ENCODE measurements around the gene ZMYND15.
"Not testable (repeated sequence)": the region's sequence is repeated elsewhere in the genome, so short reads cannot be mapped to it uniquely, and the experiment has no call there.

Gene ZMYND15, protein sequence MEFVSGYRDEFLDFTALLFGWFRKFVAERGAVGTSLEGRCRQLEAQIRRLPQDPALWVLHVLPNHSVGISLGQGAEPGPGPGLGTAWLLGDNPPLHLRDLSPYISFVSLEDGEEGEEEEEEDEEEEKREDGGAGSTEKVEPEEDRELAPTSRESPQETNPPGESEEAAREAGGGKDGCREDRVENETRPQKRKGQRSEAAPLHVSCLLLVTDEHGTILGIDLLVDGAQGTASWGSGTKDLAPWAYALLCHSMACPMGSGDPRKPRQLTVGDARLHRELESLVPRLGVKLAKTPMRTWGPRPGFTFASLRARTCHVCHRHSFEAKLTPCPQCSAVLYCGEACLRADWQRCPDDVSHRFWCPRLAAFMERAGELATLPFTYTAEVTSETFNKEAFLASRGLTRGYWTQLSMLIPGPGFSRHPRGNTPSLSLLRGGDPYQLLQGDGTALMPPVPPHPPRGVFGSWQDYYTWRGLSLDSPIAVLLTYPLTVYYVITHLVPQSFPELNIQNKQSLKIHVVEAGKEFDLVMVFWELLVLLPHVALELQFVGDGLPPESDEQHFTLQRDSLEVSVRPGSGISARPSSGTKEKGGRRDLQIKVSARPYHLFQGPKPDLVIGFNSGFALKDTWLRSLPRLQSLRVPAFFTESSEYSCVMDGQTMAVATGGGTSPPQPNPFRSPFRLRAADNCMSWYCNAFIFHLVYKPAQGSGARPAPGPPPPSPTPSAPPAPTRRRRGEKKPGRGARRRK

DNA sequence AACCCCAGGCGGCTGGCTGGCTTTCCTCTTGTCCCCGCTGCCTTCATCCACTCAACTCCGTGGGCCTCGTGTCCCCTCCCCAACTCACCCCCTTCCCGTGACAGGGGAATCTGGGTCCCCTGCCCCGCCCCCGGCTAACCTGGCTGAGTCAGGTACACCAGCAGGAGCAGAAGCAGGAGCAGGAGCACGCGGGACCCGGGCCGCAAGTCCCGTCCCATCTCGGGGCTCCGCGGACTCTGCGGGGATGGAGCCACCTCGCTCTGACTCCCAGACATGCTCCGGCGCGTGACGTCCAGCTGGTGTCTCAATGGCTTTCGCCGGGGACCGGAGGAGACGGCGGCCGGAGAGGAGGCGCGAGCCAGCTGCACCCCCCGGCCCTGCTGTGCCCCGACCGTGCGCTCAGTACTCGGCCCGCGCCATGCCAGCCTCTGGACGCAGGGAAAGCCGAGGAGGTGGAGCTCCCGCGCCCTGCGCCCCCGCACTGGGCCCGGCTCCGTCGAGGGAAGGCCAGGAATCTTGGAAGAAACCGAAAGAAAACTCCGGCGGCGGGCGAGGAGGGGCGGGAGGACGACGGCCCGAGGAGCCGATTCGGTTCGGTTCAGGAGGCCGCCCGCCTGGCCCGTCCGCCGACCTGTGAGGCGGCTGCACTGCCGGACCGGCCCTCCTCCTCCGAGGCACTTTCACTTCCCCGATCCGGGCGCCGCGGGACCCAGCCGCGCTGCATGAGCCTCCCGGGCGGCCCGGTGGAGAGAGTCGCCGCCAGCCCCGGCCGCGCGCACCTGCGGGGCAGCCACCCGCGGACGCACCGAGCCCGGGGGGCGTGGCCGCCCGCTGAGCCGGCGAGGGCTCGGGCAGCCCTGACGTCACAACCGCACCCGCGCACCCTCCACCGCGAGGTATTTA, at the start of gene ZMYND15, which contains the start of gene CXCL16:
TSS of gene ZMYND15 (plus strand) at position 712 of the 903 bp plus-strand sequence. CDS start 716 bp downstream, outside the sequence.
TSS of gene CXCL16 (minus strand) at position 807 of the 903 bp plus-strand sequence. CDS start at position 218, 589 bp downstream.
- Mint-ChIP-seq H3K27ac (peak within 1 kb of the TSS; percentile 91), H3K36me3 (peaks cover 0 to 3% of the 10 kb centered on the region in 2 donors), H3K4me1 (peaks cover 33 to 52% of the 10 kb centered on the region in 2 donors), H3K27me3 (peaks cover 24 to 35% of the 10 kb centered on the region in 2 donors), H3K4me3 (peak within 1 kb of the TSS; percentile 77 to 81), H3K9me3 (no peaks in the 10 kb centered on the region)
- DNase-seq, result peak; percentile 52
- peak; percentile 80 to 87 for ATAC-seq (replicated peaks)

DNA sequence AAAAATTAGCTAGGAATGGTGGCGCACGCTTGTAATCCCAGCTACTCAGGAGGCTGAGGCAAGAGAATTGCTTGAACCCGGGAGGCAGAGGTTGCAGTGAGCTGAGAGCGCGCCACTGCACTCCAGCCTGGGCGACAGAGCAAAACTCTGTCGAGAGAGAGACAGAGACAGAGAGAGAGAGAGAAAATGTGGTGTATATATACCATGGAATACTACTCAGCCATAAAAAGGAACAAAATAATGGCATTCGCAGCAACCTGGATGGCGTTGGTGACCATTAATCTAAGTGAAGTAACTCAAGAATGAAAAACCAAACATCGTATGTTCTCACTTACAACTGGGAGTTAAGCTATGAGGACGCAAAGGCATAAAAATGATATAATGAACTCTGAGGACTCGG, 49.8 kb upstream of the ZMYND15 start:
- H3K4me3 Mint-ChIP-seq; DNase-seq; ATAC-seq (replicated peaks); H3K27me3 Mint-ChIP-seq; H3K27ac Mint-ChIP-seq; H3K9me3 Mint-ChIP-seq: not testable (repeated sequence)
- Mint-ChIP-seq H3K4me1 (peaks cover 17 to 28% of the 10 kb centered on the region in 2 donors), H3K36me3 (peaks cover 49 to 71% of the 10 kb centered on the region in 2 donors)

DNA sequence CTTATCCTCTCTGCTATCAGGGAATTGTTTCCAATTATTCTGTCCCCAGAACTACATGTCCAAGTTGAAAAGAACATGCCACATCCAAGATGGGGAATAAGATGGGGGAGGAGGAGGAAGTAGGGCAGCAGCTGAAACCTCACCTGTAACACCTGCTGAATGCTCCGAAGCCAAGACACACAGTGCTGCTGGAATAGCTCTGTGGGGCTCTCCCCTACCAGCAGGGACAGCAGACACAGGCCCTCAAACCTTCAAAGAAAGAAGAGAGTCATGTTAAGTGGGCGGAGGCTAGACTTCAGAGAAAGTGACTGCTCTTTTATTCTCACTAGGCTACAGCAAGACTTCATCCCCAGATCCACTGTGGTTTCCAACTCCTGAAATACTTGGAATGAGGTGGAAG, 48.9 kb upstream of the ZMYND15 start:
- no peak for DNase-seq
- no peak for ATAC-seq (replicated peaks)
- Mint-ChIP-seq H3K4me3 (no peak overlapping the region), H3K9me3 (no peaks in the 10 kb centered on the region), H3K36me3 (peaks cover 44 to 65% of the 10 kb centered on the region in 2 donors), H3K27ac (peak overlapping the region; percentile 44), H3K4me1 (peaks cover 17 to 28% of the 10 kb centered on the region in 2 donors), H3K27me3 (no peaks in the 10 kb centered on the region)

DNA sequence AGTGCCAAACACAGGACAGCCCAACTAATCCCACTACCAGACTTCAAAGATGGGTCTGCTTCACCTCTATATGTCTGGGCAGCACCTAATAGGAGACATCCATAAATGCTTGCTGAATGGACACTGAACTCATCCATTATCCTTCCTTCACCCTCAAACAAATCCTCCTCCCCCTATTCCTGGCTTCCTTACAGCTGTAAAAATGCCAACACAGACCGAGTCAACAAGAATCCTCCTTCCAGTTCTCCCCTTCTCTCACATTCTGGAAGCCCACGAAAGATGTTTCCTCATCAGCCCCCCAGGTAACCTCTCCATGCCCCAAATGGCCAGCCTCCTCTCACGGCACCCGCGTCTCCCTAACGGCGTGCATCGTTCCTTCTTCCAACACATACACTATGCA, 47.9 kb upstream of the ZMYND15 start:
- Mint-ChIP-seq H3K27me3 (no peaks in the 10 kb centered on the region), H3K4me3 (no peak overlapping the region), H3K9me3 (no peaks in the 10 kb centered on the region), H3K36me3 (peaks cover 46 to 67% of the 10 kb centered on the region in 2 donors), H3K27ac (no peak overlapping the region), H3K4me1 (peaks cover 24 to 37% of the 10 kb centered on the region in 2 donors)
- no peak for ATAC-seq (replicated peaks)
- DNase-seq, result no peak

DNA sequence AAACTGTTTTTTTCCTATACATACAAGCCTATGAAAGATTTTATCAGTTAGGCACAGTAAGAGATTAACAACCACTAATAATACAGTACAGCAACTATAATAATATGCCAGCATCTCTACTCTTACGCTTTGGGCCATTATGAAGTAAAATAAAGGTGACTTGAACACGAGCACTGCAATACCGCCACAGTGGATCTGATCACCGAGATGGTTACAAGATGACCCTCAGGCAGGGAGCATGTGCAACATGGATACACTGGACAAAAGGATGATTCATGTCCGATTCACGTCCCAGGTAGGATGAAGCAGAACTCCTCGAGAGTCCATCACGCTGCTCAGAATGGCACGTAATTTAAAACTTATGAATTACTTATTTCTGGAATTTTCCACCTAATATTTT, 46.2 kb upstream of the ZMYND15 start:
- H3K4me1 Mint-ChIP-seq, result peaks cover 25 to 36% of the 10 kb centered on the region in 2 donors
- no peak overlapping the region for H3K4me3 Mint-ChIP-seq
- H3K9me3 Mint-ChIP-seq, result no peaks in the 10 kb centered on the region
- peaks cover 35 to 61% of the 10 kb centered on the region in 2 donors for H3K36me3 Mint-ChIP-seq
- DNase-seq, result no peak
- ATAC-seq (replicated peaks), result no peak
- no peak overlapping the region for H3K27ac Mint-ChIP-seq
- H3K27me3 Mint-ChIP-seq, result no peaks in the 10 kb centered on the region

DNA sequence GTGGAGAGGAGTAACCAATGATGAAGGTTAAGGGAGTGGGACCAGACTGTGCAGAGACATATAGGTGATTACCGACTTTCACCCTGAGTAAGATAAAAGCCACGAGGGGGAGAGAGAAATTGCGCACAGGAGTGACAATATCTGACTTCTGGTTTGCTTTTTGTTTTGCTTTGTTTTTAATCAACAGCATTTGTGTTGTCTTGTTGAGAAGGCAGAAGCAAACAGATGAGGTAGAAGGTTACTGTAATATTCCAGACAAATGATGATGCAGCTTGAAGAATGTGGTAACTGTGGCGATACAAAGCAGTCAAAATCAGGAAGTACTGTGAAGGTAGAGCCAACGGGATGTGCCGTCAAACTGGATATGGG, 43.2 kb upstream of the ZMYND15 start:
- H3K9me3 Mint-ChIP-seq, result no peaks in the 10 kb centered on the region
- H3K4me3 Mint-ChIP-seq, result no peak overlapping the region
- ATAC-seq (replicated peaks), result peak in 1 of 2 donors; percentile 53
- peaks cover 18 to 40% of the 10 kb centered on the region in 2 donors for H3K36me3 Mint-ChIP-seq
- H3K27me3 Mint-ChIP-seq, result no peaks in the 10 kb centered on the region
- DNase-seq, result no peak
- peak overlapping the region; percentile 1 for H3K27ac Mint-ChIP-seq
- peaks cover 20 to 28% of the 10 kb centered on the region in 2 donors for H3K4me1 Mint-ChIP-seq

DNA sequence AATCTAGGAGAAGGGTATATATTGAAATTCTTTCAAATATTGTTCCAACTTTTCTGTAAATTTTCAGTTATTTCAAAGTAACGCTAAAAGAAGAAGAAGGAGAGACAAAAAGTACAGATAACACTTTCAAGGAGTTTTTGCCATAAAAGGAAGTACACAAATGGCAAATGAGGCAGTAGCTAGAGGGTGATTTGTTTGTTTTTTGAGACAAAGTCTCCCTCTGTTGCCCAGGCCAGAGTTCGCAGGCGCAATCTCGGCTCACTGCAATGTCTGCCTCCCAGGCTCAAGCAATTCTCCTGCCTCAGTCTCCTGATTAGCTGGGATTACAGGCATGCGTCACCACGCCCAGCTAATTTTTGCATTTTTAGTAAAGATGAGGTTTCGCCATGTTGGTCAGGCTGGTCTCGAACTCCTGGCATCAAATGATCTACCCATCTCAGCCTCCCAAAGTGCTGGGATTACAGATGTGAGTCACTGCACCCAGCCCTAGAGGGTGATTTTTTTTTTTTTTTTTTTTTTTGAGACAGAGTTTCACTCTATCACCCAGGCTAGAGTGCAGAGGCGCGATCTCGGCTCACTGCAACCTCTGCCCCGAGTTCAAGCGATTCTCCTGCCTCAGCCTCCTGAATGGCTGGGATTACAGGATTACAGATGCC, 40.1 kb upstream of the ZMYND15 start:
- Mint-ChIP-seq H3K4me1 (peaks cover 27 to 45% of the 10 kb centered on the region in 2 donors), H3K36me3 (peaks cover 12 to 33% of the 10 kb centered on the region in 2 donors)
- not testable (repeated sequence) for H3K9me3 Mint-ChIP-seq; DNase-seq; H3K27ac Mint-ChIP-seq; H3K27me3 Mint-ChIP-seq; ATAC-seq (replicated peaks); H3K4me3 Mint-ChIP-seq

DNA sequence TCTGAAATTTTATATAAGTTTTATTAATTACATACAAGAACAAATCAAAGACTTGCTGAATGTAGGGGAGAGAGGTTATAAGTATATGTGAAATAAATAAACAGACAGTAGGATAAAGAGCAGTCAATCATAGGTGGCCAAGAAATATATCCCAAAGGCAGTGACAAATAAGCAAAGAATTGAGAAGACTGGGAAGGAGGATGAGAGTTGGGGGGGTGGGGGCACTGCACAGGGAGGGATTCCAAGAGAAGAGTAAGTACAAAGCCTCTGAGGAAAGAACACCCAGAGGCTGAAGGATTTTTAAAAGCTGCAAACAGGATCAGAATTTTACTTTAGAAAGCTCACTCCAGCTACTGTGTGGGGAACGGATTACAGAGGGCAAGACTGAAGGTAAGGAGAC, 38.5 kb upstream of the ZMYND15 start:
- ATAC-seq (replicated peaks) (no peak), DNase-seq (no peak)
- H3K27me3 Mint-ChIP-seq, result no peaks in the 10 kb centered on the region
- peaks cover 7 to 30% of the 10 kb centered on the region in 2 donors for H3K36me3 Mint-ChIP-seq
- H3K4me1 Mint-ChIP-seq, result peaks cover 31 to 52% of the 10 kb centered on the region in 2 donors
- H3K4me3 Mint-ChIP-seq, result no peak overlapping the region
- no peak overlapping the region for H3K27ac Mint-ChIP-seq
- no peaks in the 10 kb centered on the region for H3K9me3 Mint-ChIP-seq

DNA sequence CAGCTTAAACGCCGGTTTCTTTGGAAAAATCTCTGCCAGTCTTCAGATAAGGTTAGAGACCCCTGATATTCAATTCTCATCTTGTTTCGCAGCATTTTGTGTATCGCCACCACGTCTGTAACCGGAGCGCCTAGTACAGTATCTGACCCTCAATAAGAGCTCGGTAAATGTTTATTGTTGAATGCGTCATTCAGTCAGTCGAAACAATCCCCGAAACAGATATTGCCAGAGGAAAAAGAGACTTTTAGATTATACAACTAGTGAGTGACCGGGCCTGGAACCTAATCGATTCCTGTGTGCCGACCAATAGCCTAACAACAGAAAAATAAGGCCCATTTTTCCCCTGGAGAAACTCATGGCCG, 36.3 kb upstream of the ZMYND15 start:
- ATAC-seq (replicated peaks) (no peak), DNase-seq (no peak)
- H3K4me3 Mint-ChIP-seq, result peak overlapping the region; percentile 93 to 95
- H3K27me3 Mint-ChIP-seq, result no peaks in the 10 kb centered on the region
- no peaks in the 10 kb centered on the region for H3K9me3 Mint-ChIP-seq
- peaks cover 2 to 19% of the 10 kb centered on the region in 2 donors for H3K36me3 Mint-ChIP-seq
- H3K27ac Mint-ChIP-seq, result peak overlapping the region; percentile 97
- H3K4me1 Mint-ChIP-seq, result peaks cover 25 to 39% of the 10 kb centered on the region in 2 donors

DNA sequence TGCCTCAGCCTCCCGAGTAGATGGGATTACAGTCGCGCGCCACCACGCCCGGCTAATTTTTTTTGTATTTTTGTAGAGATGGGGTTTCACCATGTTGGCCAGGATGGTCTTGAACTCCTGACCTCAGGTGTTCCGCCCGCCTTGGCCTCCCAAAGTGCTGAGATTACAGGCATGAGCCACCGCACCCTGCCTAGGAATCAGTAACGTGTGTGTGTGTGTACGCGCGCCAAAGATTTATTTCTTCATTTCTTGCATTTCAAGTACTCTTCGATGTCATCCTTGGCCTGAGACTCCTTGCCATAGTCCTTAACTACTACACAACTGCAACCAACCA, 35.1 kb upstream of the ZMYND15 start:
- ATAC-seq (replicated peaks); H3K27me3 Mint-ChIP-seq; H3K9me3 Mint-ChIP-seq; DNase-seq: not testable (repeated sequence)
- Mint-ChIP-seq H3K4me1 (peaks cover 25 to 42% of the 10 kb centered on the region in 2 donors), H3K36me3 (peaks cover 0 to 19% of the 10 kb centered on the region in 2 donors), H3K27ac (peak overlapping the region; percentile 97), H3K4me3 (peak overlapping the region; percentile 93 to 95)

DNA sequence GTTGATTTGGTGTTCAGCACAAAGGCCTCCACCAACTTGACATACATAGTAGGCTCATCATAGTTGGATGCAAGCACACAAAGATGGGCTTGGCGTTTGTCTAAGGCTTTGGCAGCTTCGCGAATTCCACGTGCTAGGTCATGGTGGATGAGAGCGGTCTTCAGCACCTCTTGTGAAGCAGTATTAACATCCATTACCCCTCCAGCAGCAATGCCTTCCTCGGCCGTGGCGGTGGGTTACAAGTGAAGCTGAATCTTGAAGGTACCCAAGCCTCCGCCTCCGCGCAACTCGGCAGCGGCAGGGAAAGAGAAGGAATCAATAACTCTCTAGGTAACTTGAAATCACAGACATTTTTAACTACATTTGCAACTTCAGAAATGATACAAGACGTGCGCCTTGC, 34.6 kb upstream of the ZMYND15 start:
- Mint-ChIP-seq H3K36me3 (peaks cover 0 to 19% of the 10 kb centered on the region in 2 donors), H3K4me1 (peaks cover 28 to 46% of the 10 kb centered on the region in 2 donors), H3K27me3 (no peaks in the 10 kb centered on the region), H3K27ac (peak overlapping the region; percentile 97), H3K4me3 (peak overlapping the region; percentile 93 to 95), H3K9me3 (no peaks in the 10 kb centered on the region)
- DNase-seq, result no peak
- ATAC-seq (replicated peaks), result no peak

DNA sequence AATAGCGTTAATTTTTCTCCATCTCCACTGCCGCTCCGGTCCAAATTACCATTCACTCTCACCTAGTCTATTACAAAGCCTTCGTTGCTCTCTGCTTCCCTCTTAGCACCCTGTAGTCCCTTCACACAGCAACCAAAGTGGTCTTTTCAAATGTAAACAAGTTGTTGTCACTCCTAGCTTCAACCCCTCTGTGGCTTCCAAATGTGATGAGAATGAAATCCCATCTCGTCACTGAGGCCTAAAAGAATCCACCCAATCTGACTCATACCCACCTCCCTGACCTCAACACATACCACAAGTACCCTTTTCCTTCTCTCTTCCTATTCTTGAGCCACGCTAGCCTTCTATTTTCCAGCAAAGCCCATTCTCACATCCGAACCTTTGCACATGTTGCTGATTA, 33.5 kb upstream of the ZMYND15 start:
- H3K4me3 Mint-ChIP-seq, result peak overlapping the region in 1 of 2 donors; percentile 3
- H3K27ac Mint-ChIP-seq, result peak overlapping the region; percentile 4
- ATAC-seq (replicated peaks) (no peak), DNase-seq (no peak)
- no peaks in the 10 kb centered on the region for H3K27me3 Mint-ChIP-seq
- no peaks in the 10 kb centered on the region for H3K9me3 Mint-ChIP-seq
- H3K4me1 Mint-ChIP-seq, result peaks cover 28 to 51% of the 10 kb centered on the region in 2 donors
- H3K36me3 Mint-ChIP-seq, result peaks cover 0 to 17% of the 10 kb centered on the region in 2 donors

DNA sequence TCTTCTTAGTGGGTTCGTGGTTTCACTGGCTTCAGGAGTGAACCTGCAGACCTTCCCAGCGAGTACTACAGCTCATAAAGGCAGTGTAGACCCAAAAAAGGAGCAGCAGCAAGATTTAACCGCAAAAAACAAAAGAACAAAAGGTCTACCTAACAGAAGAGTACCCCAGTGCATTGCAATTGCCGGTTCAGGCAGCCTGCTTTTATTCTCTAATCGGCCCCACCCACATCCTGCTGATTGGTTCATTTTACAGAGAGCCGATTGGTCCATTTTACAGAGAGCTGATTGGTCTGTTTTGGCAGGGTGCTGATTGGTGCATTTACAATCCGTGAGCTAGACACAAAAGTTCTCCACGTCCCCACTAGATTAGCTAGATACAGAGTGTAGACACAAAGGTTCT, 31.2 kb upstream of the ZMYND15 start:
- Mint-ChIP-seq H3K27me3 (no peaks in the 10 kb centered on the region), H3K9me3 (no peaks in the 10 kb centered on the region), H3K36me3 (peaks cover 0 to 7% of the 10 kb centered on the region in 2 donors), H3K27ac (no peak overlapping the region), H3K4me3 (peak overlapping the region; percentile 64 to 75), H3K4me1 (peaks cover 25 to 43% of the 10 kb centered on the region in 2 donors)
- no peak for ATAC-seq (replicated peaks)
- peak; percentile 38 for DNase-seq

Measured in stimulated activated naive B cell treated with anti-CD40 and anti-IgM and Interleukin-4, amounts not matched to agents 10 μg/mL and 1 μg/mL and 100 μg/mL, for 72 hours (primary cell).